Left forelimb (tissue), 1 donor: ENCODE measurements around the gene ATP5MC2.
"Not testable (repeated sequence)": the region's sequence is repeated elsewhere in the genome, so short reads cannot be mapped to it uniquely, and the experiment has no call there.

Experiments used
- DNase-seq: peaks from one replicate; pipeline ENCODE4 v3.0.0-alpha.2; 2018; ENCODE audit warnings: low spot score

ATP5MC2 gene

GRCh38 chr12:53675701-53676607 lies at the start of gene ATP5MC2:
Gene ATP5MC2 (minus strand): TSS chr12:53676083. CDS start chr12:53672614, 3,469 bp downstream.
- DNase-seq, result peak; percentile 99

- DNase-seq, result no peak
Observed at GRCh38 chr12:53722450-53723041, 46.7 kb upstream of the ATP5MC2 start.

- DNase-seq, result no peak
Observed at GRCh38 chr12:53720946-53721345, 45.1 kb upstream of the ATP5MC2 start.

- DNase-seq, result no peak
Observed at GRCh38 chr12:53719649-53720048, 43.8 kb upstream of the ATP5MC2 start.

GRCh38 chr12:53718567-53718966 lies 42.7 kb upstream of the ATP5MC2 start:
- not testable (repeated sequence) for DNase-seq

- no peak for DNase-seq
Observed at GRCh38 chr12:53717319-53717718, 41.4 kb upstream of the ATP5MC2 start.

- no peak for DNase-seq
Observed at GRCh38 chr12:53714004-53714403, 38.1 kb upstream of the ATP5MC2 start.

- DNase-seq, result no peak
Observed at GRCh38 chr12:53713516-53713915, 37.6 kb upstream of the ATP5MC2 start.

- DNase-seq, result no peak
Observed at GRCh38 chr12:53712059-53712643, 36.3 kb upstream of the ATP5MC2 start.

GRCh38 chr12:53710091-53710490 lies 34.2 kb upstream of the ATP5MC2 start:
- DNase-seq, result no peak

GRCh38 chr12:53709671-53710070 lies 33.8 kb upstream of the ATP5MC2 start:
- DNase-seq, result no peak

GRCh38 chr12:53706080-53706479 lies 30.2 kb upstream of the ATP5MC2 start:
- no peak for DNase-seq

- DNase-seq, result no peak
Observed at GRCh38 chr12:53703756-53704155, 27.9 kb upstream of the ATP5MC2 start.

- DNase-seq, result peak; percentile 87
Observed at GRCh38 chr12:53701518-53702264, 25.8 kb upstream of the ATP5MC2 start.

GRCh38 chr12:53700567-53700966 lies 24.7 kb upstream of the ATP5MC2 start:
- DNase-seq, result no peak

- DNase-seq, result no peak
Observed at GRCh38 chr12:53699678-53700025, 23.8 kb upstream of the ATP5MC2 start.

- DNase-seq, result no peak
Observed at GRCh38 chr12:53698948-53699677, 23.2 kb upstream of the ATP5MC2 start.

GRCh38 chr12:53696655-53697331 lies 20.9 kb upstream of the ATP5MC2 start:
- DNase-seq, result no peak

- no peak for DNase-seq
Observed at GRCh38 chr12:53696285-53696654, 20.4 kb upstream of the ATP5MC2 start.

- DNase-seq, result no peak
Observed at GRCh38 chr12:53695152-53696145, 19.6 kb upstream of the ATP5MC2 start.
